AG09309 (cell line): ENCODE results near the gene DYNLRB1.
A peak's percentile ranks its signal among the peaks of the same experiment; 100 is the strongest.

Source experiments
- DNase-seq: peaks from one replicate; pipeline ENCODE4 v3.0.0-alpha.2; 2010; ENCODE audit warnings: low read depth
- H3K4me3 ChIP-seq: 2 replicates; pipeline ENCODE4 v1.5.1; 2011; ENCODE audit warnings: mild to moderate bottlenecking, low read depth, low read length, moderate library complexity; ENCODE audit not compliant: control insufficient read depth
- TF ChIP-seq, protein P1 (sequence below): IDR thresholded peaks from 2 replicates; pipeline ENCODE4 v1.5.1; 2011; ENCODE audit warnings: mild to moderate bottlenecking, low read depth, low read length, inconsistent platforms; ENCODE audit not compliant: insufficient read depth, control insufficient read depth; ENCODE audit errors: missing control alignments

Gene DYNLRB1

DNA sequence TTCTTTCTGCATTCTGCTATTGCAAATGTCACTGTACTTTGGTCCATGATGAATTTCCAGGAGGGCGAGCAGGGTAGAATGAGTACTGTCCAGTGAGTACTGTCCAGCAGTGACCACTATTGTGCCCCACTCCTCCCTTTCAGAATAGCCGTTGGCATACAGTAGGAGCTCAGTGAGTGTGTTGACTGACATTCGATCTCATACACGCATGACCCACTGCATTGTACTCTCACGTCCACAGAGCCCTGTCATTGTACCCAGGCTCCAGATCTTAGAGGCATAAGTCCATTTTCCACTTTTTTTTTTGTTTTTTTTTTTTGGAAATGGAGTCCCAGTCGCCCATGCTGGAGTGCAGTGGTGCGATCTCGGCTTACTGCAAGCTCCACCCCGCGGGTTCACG is 8.2 kb downstream of the DYNLRB1 start:
- H3K4me3 ChIP-seq, result no peak overlapping the region
- TF ChIP-seq, protein P1, sequence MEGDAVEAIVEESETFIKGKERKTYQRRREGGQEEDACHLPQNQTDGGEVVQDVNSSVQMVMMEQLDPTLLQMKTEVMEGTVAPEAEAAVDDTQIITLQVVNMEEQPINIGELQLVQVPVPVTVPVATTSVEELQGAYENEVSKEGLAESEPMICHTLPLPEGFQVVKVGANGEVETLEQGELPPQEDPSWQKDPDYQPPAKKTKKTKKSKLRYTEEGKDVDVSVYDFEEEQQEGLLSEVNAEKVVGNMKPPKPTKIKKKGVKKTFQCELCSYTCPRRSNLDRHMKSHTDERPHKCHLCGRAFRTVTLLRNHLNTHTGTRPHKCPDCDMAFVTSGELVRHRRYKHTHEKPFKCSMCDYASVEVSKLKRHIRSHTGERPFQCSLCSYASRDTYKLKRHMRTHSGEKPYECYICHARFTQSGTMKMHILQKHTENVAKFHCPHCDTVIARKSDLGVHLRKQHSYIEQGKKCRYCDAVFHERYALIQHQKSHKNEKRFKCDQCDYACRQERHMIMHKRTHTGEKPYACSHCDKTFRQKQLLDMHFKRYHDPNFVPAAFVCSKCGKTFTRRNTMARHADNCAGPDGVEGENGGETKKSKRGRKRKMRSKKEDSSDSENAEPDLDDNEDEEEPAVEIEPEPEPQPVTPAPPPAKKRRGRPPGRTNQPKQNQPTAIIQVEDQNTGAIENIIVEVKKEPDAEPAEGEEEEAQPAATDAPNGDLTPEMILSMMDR, result no peak
- no peak for DNase-seq

DNA sequence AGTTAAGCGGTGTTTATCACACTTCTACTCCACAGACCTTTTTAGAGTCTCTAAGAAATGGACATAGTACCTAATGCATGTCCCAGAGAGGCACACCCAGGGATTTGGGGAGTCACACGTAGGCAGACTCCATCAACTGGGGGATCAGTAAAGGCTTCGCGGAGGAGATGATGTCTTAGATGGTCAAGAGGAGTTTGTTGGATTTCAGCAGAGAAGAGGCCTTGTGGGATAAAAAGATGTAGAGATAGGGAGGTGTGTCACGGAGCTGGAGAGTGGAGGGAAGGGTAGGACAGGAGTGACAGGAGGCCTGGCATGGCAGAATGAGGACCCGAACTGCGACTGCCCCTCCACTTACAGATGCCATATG is 9.1 kb downstream of the DYNLRB1 start:
- no peak for DNase-seq
- TF ChIP-seq, protein P1, result no peak
- no peak overlapping the region for H3K4me3 ChIP-seq

DNA sequence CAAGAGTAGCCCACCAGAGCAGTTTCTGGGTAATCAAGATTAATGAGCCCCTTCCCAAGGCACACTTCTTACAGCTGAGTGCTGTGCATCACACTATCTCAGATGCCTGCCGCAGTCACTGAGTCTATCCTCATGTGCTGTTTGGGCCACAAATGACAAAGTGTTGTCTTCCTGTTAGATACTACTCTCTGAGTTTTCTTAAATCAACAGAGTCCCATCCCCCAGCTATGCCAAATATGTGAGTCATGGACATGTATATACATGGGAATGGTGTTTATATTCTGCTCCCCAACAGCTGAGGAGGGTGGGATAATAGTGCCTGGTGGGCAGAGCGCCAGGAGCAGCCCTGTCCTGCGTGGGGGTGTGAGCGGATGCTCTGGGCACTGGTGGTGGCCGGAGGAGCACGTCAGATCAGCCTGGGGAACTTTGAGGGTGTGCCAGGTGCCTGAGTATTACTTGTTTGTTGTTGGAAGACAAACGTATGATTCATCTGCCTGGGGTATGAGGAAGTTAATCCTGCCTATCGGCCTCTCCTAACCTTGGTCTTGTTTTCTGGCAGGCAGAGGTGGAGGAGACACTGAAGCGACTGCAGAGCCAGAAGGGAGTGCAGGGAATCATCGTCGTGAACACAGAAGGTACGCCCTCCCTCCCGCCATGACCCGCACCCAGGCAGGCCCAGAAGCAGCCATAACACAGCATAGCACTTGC is 9.6 kb downstream of the DYNLRB1 start:
- no peak overlapping the region for H3K4me3 ChIP-seq
- peak; percentile 97 for DNase-seq
- TF ChIP-seq, protein P1, result no peak

DNA sequence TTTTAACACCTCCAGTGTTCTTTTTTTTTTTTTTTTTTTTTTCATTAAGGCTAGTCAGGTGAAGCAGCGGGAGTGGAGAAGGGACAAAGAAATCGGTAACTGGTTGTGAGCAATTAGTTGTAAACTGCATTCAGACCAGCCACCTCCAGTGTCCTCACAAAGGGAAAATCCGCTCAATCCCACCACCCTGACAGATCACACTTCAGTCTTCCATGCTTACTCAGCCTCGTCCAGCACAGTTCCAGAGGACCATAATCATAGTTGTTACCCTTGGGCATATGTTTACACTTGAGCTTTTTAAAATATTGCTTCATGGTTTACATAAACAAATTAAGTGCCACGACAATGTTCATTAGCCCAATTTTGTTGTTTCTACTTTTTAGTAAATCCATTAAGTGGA is 10.2 kb downstream of the DYNLRB1 start:
- no peak for DNase-seq
- TF ChIP-seq, protein P1, result no peak
- no peak overlapping the region for H3K4me3 ChIP-seq

DNA sequence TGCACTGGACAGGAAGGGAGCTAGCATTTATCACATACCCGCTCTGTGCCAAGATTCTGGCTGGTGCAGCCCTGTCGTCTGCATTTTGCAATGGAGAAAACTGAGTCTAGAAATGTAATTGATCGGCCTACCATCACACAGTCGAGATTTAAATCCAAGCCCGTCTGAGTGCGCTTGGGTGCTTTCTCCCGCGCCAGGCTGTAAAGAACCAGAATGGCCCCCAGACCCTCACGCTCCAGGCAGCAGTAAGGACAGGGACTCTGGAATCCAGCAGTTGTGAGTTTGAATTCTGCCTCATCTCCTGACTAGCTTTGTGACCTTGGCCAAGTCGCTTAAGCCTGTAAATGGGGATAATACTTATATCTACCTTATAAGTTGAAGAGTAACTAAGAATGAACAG is 10.8 kb downstream of the DYNLRB1 start:
- DNase-seq, result no peak
- H3K4me3 ChIP-seq, result no peak overlapping the region
- TF ChIP-seq, protein P1, result no peak

DNA sequence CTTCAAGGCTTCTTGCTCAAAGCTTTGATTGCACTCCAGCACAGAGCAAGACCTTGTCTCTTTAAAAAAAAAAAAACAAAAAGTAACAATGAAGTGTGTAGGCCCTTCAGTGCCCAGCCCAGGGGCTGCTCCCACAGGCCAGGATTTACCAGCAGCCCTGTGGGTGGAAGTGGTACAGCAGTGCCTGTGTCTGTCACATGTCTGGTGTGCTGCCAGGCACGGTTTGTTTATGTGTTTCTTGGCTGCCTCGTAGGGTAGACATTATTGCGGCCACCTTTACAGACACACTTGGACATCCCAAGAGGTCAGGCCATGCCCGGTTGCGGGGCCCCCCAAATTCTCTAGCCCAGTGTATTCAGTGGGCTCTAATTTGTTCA is 12.7 kb downstream of the DYNLRB1 start:
- TF ChIP-seq, protein P1, result no peak
- no peak overlapping the region for H3K4me3 ChIP-seq
- DNase-seq, result no peak
